Activated CD4-positive, alpha-beta T cell treated with anti-CD3 and anti-CD28 coated beads, Interleukin-2, amount 10 ng/mL, durations not matched to agents 24 days and 14 days (primary cell): ENCODE results near the gene MEAK7. TPM values are rescaled to one million over a fixed set of nuclear protein-coding genes. Genes with fewer than 3 reads are reported as not detected.

Experiments
- DNase-seq: peaks from one replicate; pipeline ENCODE4 v3.0.0; 2022
- H3K27ac Mint-ChIP-seq: one replicate; pipeline ENCODE4 v1.8.0; 2022; ENCODE audit warnings: mild to moderate bottlenecking, mixed read lengths
- H3K27me3 Mint-ChIP-seq: one replicate; pipeline ENCODE4 v1.8.0; 2022; ENCODE audit warnings: mixed read lengths
- H3K36me3 Mint-ChIP-seq: one replicate; pipeline ENCODE4 v1.8.0; 2022; ENCODE audit warnings: low read depth, mild to moderate bottlenecking, mixed read lengths
- H3K4me1 Mint-ChIP-seq: one replicate; pipeline ENCODE4 v1.8.0; 2021; ENCODE audit warnings: mixed read lengths
- H3K4me3 Mint-ChIP-seq: one replicate; pipeline ENCODE4 v1.8.0; 2022; ENCODE audit warnings: mild to moderate bottlenecking, moderate library complexity, mixed read lengths
- H3K9me3 Mint-ChIP-seq: one replicate; pipeline ENCODE4 v1.8.0; 2021; ENCODE audit warnings: mixed read lengths
- intact Hi-C: fragments of 100-400 bp; cut with micrococcal nuclease; formaldehyde crosslinking; loops from one replicate; pipeline ENCODE4 v1.15.1; 2023
- total RNA-seq: library from RNA; stranded (reverse); gene quantifications from 2 replicates; pipeline ENCODE4 v1.2.3, GENCODE V29; 2022

Gene MEAK7
- total RNA-seq, 1 donor from 2014 or later, result 12.5 TPM

- intact Hi-C loops, result no loop called here
- Mint-ChIP-seq H3K36me3 (peaks cover 29% of the 10 kb centered on the region), H3K9me3 (no peaks in the 10 kb centered on the region), H3K27me3 (no peaks in the 10 kb centered on the region), H3K4me1 (no peaks in the 10 kb centered on the region), H3K4me3 (no peak overlapping the region), H3K27ac (no peak overlapping the region)
- DNase-seq, result no peak
Measured at GRCh38 chr16:84458606-84459532, 45.6 kb downstream of the MEAK7 start.

- Mint-ChIP-seq H3K4me1 (no peaks in the 10 kb centered on the region), H3K36me3 (peaks cover 17% of the 10 kb centered on the region), H3K9me3 (no peaks in the 10 kb centered on the region), H3K27ac (no peak overlapping the region), H3K27me3 (no peaks in the 10 kb centered on the region), H3K4me3 (no peak overlapping the region)
- no peak for DNase-seq
- intact Hi-C loops, result no loop called here
Measured at GRCh38 chr16:84455031-84455430, 49.4 kb downstream of the MEAK7 start.

Other genes with a start within 250 kb of the MEAK7 start
- not detected in 2 replicates for gene WFDC1, start 209.8 kb downstream of the MEAK7 start, total RNA-seq
- gene ATP2C2, start 136.1 kb downstream of the MEAK7 start, total RNA-seq, result not detected in 2 replicates
- gene COTL1, start 113.4 kb upstream of the MEAK7 start, total RNA-seq, result 470 and 474 TPM in 2 replicates
- gene KLHL36, start 143.9 kb upstream of the MEAK7 start, total RNA-seq, result 36.7 and 36.9 TPM in 2 replicates
- gene USP10, start 195.3 kb upstream of the MEAK7 start, total RNA-seq, result 148 and 177 TPM in 2 replicates